Loucy (cell line): ENCODE measurements around the gene PDX1.

Source experiments
- H2AFZ ChIP-seq: fragments of 200-600 bp; sonication (generic); 2 replicates; pipeline ENCODE4 v1.6.0; 2016; ENCODE audit warnings: antibody characterized with exemption, mild to moderate bottlenecking, low read length, moderate library complexity
- H3F3A ChIP-seq: fragments of 200-600 bp; 2 replicates; pipeline ENCODE4 v1.6.0; 2016; ENCODE audit warnings: antibody characterized with exemption, low read depth, mild to moderate bottlenecking
- H3K27me3 ChIP-seq: fragments of 200-600 bp; sonication (generic); 2 replicates; pipeline ENCODE4 v1.6.1; 2014; ENCODE audit warnings: low read length, mild to moderate bottlenecking; ENCODE audit not compliant: insufficient read depth, poor library complexity, severe bottlenecking
- H3K36me3 ChIP-seq: fragments of 200-600 bp; sonication (generic); 2 replicates; pipeline ENCODE4 v1.6.1; 2016; ENCODE audit warnings: low read length; ENCODE audit not compliant: insufficient read depth
- H3K4me1 ChIP-seq: fragments of 200-600 bp; sonication (generic); 2 replicates; pipeline ENCODE4 v1.5.1; 2014; ENCODE audit warnings: low read length, mild to moderate bottlenecking; ENCODE audit not compliant: insufficient read depth, poor library complexity, severe bottlenecking
- H3K4me2 ChIP-seq: fragments of 200-600 bp; sonication (generic); 2 replicates; pipeline ENCODE4 v1.6.0; 2014; ENCODE audit warnings: antibody characterized with exemption, low read length, low read depth, mild to moderate bottlenecking; ENCODE audit not compliant: poor library complexity, severe bottlenecking
- H3K4me3 ChIP-seq: fragments of 200-600 bp; sonication (generic); 2 replicates; pipeline ENCODE4 v1.5.1; 2014; ENCODE audit warnings: low read length, mild to moderate bottlenecking, mixed read lengths; ENCODE audit not compliant: poor library complexity, severe bottlenecking
- H3K79me2 ChIP-seq: fragments of 200-600 bp; sonication (generic); 2 replicates; pipeline ENCODE4 v1.6.1; 2014; ENCODE audit warnings: low read length; ENCODE audit not compliant: insufficient read depth
- H3K9ac ChIP-seq: fragments of 200-600 bp; sonication (generic); 2 replicates; pipeline ENCODE4 v1.6.0; 2014; ENCODE audit warnings: mild to moderate bottlenecking, low read depth, low read length, moderate library complexity; ENCODE audit not compliant: poor library complexity, severe bottlenecking
- H3K9me2 ChIP-seq: fragments of 200-600 bp; sonication (generic); replicated peaks from 2 replicates; pipeline ENCODE4 v1.6.1; 2016; ENCODE audit warnings: low read depth, low read length, mixed read lengths
- H3K9me3 ChIP-seq: fragments of 200-600 bp; sonication (generic); 2 replicates; pipeline ENCODE4 v1.6.1; 2014; ENCODE audit warnings: mild to moderate bottlenecking, antibody characterized with exemption, low read length, low read depth; ENCODE audit not compliant: insufficient read depth
- H4K20me1 ChIP-seq: fragments of 200-600 bp; sonication (generic); 2 replicates; pipeline ENCODE4 v1.6.0; 2014; ENCODE audit warnings: antibody characterized with exemption, low read length, mild to moderate bottlenecking; ENCODE audit not compliant: insufficient read depth, poor library complexity, severe bottlenecking
- EZH2phosphoT487 ChIP-seq: fragments of 200-600 bp; IDR thresholded peaks from 2 replicates; pipeline ENCODE4 v1.6.1; 2018; ENCODE audit warnings: antibody characterized with exemption, mild to moderate bottlenecking, moderate library complexity, borderline replicate concordance
- TF ChIP-seq, protein P1 (sequence below): fragments of 200-600 bp; sonication (generic); conservative IDR thresholded peaks from 2 replicates; pipeline ENCODE4 v1.5.1; 2014; ENCODE audit warnings: mild to moderate bottlenecking, antibody characterized with exemption, low read length

Gene PDX1

DNA sequence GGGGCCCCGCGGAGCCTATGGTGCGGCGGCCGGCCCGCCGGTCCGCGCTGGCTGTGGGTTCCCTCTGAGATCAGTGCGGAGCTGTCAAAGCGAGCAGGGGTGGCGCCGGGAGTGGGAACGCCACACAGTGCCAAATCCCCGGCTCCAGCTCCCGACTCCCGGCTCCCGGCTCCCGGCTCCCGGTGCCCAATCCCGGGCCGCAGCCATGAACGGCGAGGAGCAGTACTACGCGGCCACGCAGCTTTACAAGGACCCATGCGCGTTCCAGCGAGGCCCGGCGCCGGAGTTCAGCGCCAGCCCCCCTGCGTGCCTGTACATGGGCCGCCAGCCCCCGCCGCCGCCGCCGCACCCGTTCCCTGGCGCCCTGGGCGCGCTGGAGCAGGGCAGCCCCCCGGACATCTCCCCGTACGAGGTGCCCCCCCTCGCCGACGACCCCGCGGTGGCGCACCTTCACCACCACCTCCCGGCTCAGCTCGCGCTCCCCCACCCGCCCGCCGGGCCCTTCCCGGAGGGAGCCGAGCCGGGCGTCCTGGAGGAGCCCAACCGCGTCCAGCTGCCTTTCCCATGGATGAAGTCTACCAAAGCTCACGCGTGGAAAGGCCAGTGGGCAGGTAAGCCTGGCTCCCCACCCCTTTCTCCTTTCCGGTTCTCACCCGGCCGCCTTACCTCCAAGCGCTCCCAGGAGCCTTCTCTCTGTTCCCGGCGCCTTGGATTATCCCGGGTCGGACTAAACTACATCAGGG, at the start of gene PDX1:
PDX1 (plus strand) TSS at position 67 of the 743 bp plus-strand sequence; CDS start at position 206, 139 bp downstream.
- Histone ChIP-seq H3K4me3 (peak within 1 kb of the TSS; percentile 78), H3F3A (no peaks in the 10 kb centered on the region), H3K36me3 (no peaks in the 10 kb centered on the region), H3K27me3 (peaks cover 7% of the 10 kb centered on the region), H3K4me2 (peak within 1 kb of the TSS; percentile 71), H3K9me3 (no peaks in the 10 kb centered on the region), H2AFZ (peak within 1 kb of the TSS; percentile 47), H3K9ac (peak within 1 kb of the TSS; percentile 70), H4K20me1 (no peaks in the 10 kb centered on the region), H3K9me2 (no peaks in the 10 kb centered on the region), H3K79me2 (peaks cover 9% of the 10 kb centered on the region; the same call in 1 of the 2 replicates), H3K4me1 (no peaks in the 10 kb centered on the region)
- TF ChIP-seq EZH2phosphoT487 = no peak
- TF ChIP-seq, protein P1, sequence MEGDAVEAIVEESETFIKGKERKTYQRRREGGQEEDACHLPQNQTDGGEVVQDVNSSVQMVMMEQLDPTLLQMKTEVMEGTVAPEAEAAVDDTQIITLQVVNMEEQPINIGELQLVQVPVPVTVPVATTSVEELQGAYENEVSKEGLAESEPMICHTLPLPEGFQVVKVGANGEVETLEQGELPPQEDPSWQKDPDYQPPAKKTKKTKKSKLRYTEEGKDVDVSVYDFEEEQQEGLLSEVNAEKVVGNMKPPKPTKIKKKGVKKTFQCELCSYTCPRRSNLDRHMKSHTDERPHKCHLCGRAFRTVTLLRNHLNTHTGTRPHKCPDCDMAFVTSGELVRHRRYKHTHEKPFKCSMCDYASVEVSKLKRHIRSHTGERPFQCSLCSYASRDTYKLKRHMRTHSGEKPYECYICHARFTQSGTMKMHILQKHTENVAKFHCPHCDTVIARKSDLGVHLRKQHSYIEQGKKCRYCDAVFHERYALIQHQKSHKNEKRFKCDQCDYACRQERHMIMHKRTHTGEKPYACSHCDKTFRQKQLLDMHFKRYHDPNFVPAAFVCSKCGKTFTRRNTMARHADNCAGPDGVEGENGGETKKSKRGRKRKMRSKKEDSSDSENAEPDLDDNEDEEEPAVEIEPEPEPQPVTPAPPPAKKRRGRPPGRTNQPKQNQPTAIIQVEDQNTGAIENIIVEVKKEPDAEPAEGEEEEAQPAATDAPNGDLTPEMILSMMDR = no peak

DNA sequence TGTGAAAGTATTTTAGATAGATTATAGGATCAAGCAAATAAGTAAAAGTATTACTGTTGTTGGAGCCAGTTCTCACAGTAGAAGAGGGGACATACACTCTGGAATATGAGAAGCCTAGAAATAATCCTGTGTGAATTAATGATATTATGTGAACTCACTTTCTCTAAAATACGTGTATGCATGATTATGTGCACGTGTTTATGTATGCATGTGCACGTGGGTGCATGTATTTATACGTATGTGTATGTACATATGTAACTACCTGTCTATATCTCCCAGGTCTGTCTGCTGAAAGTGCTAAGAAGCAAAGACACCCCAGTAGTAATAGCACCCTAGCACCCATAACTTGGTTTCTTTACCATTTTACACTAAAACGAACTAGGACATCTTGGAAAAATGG, 41.5 kb upstream of the PDX1 start:
- H3K4me1 ChIP-seq = peaks cover 8% of the 10 kb centered on the region
- H3K9me2 ChIP-seq = no peaks in the 10 kb centered on the region
- H3K9me3 ChIP-seq = no peaks in the 10 kb centered on the region
- H3K27me3 ChIP-seq = no peaks in the 10 kb centered on the region
- H4K20me1 ChIP-seq = no peaks in the 10 kb centered on the region
- H3K79me2 ChIP-seq = no peaks in the 10 kb centered on the region
- no peak overlapping the region for H3K9ac ChIP-seq
- H3K36me3 ChIP-seq = no peaks in the 10 kb centered on the region
- H3K4me2 ChIP-seq = no peak overlapping the region
- TF ChIP-seq EZH2phosphoT487 = no peak
- TF ChIP-seq, protein P1 = no peak
- no peak overlapping the region for H3K4me3 ChIP-seq
- H2AFZ ChIP-seq = no peak overlapping the region
- H3F3A ChIP-seq = no peaks in the 10 kb centered on the region

DNA sequence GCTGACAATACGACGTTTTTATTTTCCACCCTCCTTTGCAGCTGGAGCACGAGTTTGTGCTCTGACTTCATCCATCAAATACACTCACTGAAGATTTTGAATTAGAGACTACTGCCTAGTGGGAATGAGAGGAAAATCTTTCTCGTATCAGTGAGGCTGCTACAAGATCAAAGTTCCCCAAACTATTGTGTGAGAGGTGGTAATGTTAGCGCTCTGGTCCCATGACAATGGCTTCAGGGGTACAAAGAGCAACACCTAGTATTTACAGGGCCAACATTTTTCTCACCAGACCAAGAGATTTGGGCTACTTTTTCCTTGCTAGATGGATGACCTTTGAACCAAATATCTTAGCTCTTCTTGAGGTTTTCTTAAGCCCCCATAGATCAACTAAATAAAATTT, 30.3 kb upstream of the PDX1 start:
- H3K9me2 ChIP-seq = no peaks in the 10 kb centered on the region
- no peaks in the 10 kb centered on the region for H3K36me3 ChIP-seq
- H3F3A ChIP-seq = no peaks in the 10 kb centered on the region
- no peak overlapping the region for H3K9ac ChIP-seq
- H2AFZ ChIP-seq = no peak overlapping the region
- no peaks in the 10 kb centered on the region for H3K27me3 ChIP-seq
- H3K4me3 ChIP-seq = no peak overlapping the region
- H3K79me2 ChIP-seq = no peaks in the 10 kb centered on the region
- TF ChIP-seq, protein P1 = no peak
- no peak for TF ChIP-seq EZH2phosphoT487
- no peak overlapping the region for H3K4me2 ChIP-seq
- no peaks in the 10 kb centered on the region for H3K9me3 ChIP-seq
- H3K4me1 ChIP-seq = no peaks in the 10 kb centered on the region
- H4K20me1 ChIP-seq = no peaks in the 10 kb centered on the region
